IMR-90 (cell line): ENCODE measurements around the gene ARMC9.
"Not testable (repeated sequence)": the region's sequence is repeated elsewhere in the genome, so short reads cannot be mapped to it uniquely, and the experiment has no call there.

ENCODE experiments used
- BHLHE40 ChIP-seq: fragments of 150-350 bp; IDR thresholded peaks from 2 replicates; pipeline ENCODE4 v1.6.1; 2016; ENCODE audit warnings: mild to moderate bottlenecking, low read depth, low read length
- CEBPB ChIP-seq: IDR thresholded peaks from 2 replicates; pipeline ENCODE4 v1.6.1; 2012; ENCODE audit warnings: low read depth, low read length, improper control_type of control experiment
- CHD1 ChIP-seq: IDR thresholded peaks from 2 replicates; pipeline ENCODE4 v1.6.1; 2012; ENCODE audit warnings: low read depth, low read length, improper control_type of control experiment
- CTCF ChIP-seq: conservative IDR thresholded peaks from 2 replicates; pipeline ENCODE4 v1.5.1; 2012; ENCODE audit warnings: mild to moderate bottlenecking, low read depth, low read length, improper control_type of control experiment
- MAFK ChIP-seq: IDR thresholded peaks from 2 replicates; pipeline ENCODE4 v1.6.1; 2012; ENCODE audit warnings: low read depth, low read length, improper control_type of control experiment
- MXI1 ChIP-seq: IDR thresholded peaks from 2 replicates; pipeline ENCODE4 v1.6.1; 2012; ENCODE audit warnings: low read depth, mild to moderate bottlenecking, low read length, moderate library complexity, borderline replicate concordance
- POLR2A ChIP-seq: IDR thresholded peaks from 2 replicates; pipeline ENCODE4 v1.6.1; 2012; ENCODE audit warnings: mild to moderate bottlenecking, low read depth, low read length
- RAD21 ChIP-seq: IDR thresholded peaks from 2 replicates; pipeline ENCODE4 v1.6.1; 2012; ENCODE audit warnings: low read length, improper control_type of control experiment
- RCOR1 ChIP-seq: IDR thresholded peaks from 2 replicates; pipeline ENCODE4 v1.6.1; 2012; ENCODE audit warnings: mild to moderate bottlenecking, low read length, improper control_type of control experiment; ENCODE audit not compliant: insufficient replicate concordance
- SMC3 ChIP-seq: fragments of 150-350 bp; IDR thresholded peaks from 2 replicates; pipeline ENCODE4 v1.6.1; 2016; ENCODE audit warnings: low read depth, mild to moderate bottlenecking, antibody characterized with exemption, low read length, moderate library complexity
- USF2 ChIP-seq: fragments of 150-350 bp; IDR thresholded peaks from 2 replicates; pipeline ENCODE4 v1.6.1; 2017; ENCODE audit warnings: mild to moderate bottlenecking, antibody characterized with exemption, low read length, low read depth

DNA sequence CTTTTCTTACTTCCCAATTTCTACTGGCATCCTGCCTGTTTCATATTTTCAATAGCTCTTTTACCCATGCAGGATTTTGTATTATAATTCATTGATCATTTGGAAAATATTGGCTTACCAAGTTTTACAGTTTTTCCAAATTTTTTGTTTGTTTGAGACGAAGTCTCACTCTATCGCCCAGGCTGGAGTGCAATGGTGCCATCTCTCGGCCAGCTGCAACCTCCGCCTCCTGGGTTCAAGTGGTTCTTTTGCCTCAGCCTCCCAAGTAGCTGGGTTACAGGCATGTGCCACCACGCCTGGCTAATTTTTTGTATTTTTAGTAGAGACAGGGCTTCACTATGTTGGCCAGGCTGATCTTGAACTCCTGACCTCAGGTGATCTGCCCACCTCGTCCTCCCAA, 105.8 kb downstream of the ARMC9 start:
- not testable (repeated sequence) for TF ChIP-seq CTCF, POLR2A, SMC3, MAFK, RCOR1, USF2, CEBPB, MXI1, CHD1, RAD21, BHLHE40
